A673 (cell line): ENCODE results near the gene CLDN5. TPM values are rescaled to one million over a fixed set of nuclear protein-coding genes. Genes with fewer than 3 reads are reported as not detected.

Experiments
- BruUV-seq: library from RNA; stranded (reverse); fragments of 400-500 nt; replicated peaks from 2 replicates; lab custom pipeline; 2021; lab: Mats Ljungman, UMichigan
- CTCF ChIA-PET: fragments of 300-600 bp; sonication (Branson Sonifier 250); formaldehyde crosslinking; loops from one replicate; lab custom pipeline; 2022; ENCODE audit warnings: antibody characterized with exemption; lab: Charles Lee
- POLR2A ChIA-PET: fragments of 300-600 bp; sonication (Branson Sonifier 250); formaldehyde crosslinking; loops from one replicate; lab custom pipeline; 2022; ENCODE audit warnings: antibody characterized with exemption; ENCODE audit not compliant: low non-redundant PET; lab: Charles Lee
- DNase-seq: peaks from one replicate; pipeline ENCODE4 v3.0.0-alpha.2; 2015; ENCODE audit warnings: low spot score
- H3K27ac ChIP-seq: fragments of 200-600 bp; sonication (generic); 2 replicates; pipeline ENCODE4 v1.5.1; 2016; ENCODE audit warnings: mixed run types, low read depth, mild to moderate bottlenecking, mixed read lengths, antibody characterized with exemption, low read length; ENCODE audit not compliant: poor library complexity, severe bottlenecking
- H3K27me3 ChIP-seq: fragments of 200-600 bp; sonication (generic); replicated peaks from 2 replicates; pipeline ENCODE4 v1.6.1; 2017; ENCODE audit warnings: mixed run types, low read depth, mild to moderate bottlenecking, mixed read lengths, antibody characterized with exemption, low read length; ENCODE audit not compliant: insufficient read depth, poor library complexity
- H3K36me3 ChIP-seq: fragments of 200-600 bp; sonication (generic); 2 replicates; pipeline ENCODE4 v1.6.1; 2016; ENCODE audit warnings: mixed run types, mild to moderate bottlenecking, mixed read lengths, antibody characterized with exemption, low read length; ENCODE audit not compliant: insufficient read depth, poor library complexity, severe bottlenecking
- H3K4me1 ChIP-seq: fragments of 200-600 bp; sonication (generic); 2 replicates; pipeline ENCODE4 v1.6.1; 2017; ENCODE audit warnings: mixed run types, mild to moderate bottlenecking, mixed read lengths, antibody characterized with exemption, low read length; ENCODE audit not compliant: insufficient read depth, poor library complexity, severe bottlenecking
- H3K4me3 ChIP-seq: fragments of 200-600 bp; sonication (generic); 2 replicates; pipeline ENCODE4 v1.5.1; 2016; ENCODE audit warnings: low read depth, mixed run types, mild to moderate bottlenecking, mixed read lengths, low read length; ENCODE audit not compliant: poor library complexity, severe bottlenecking
- H3K9me3 ChIP-seq: fragments of 200-600 bp; sonication (generic); 2 replicates; pipeline ENCODE4 v1.6.1; 2016; ENCODE audit warnings: mixed run types, low read depth, mild to moderate bottlenecking, mixed read lengths, antibody characterized with exemption, low read length; ENCODE audit not compliant: poor library complexity, severe bottlenecking
- CTCF ChIP-seq: fragments of 300-800, 200-600 bp; sonication (generic); conservative IDR thresholded peaks from 2 replicates; pipeline ENCODE4 v1.5.1; 2017; ENCODE audit warnings: low read depth, mild to moderate bottlenecking, antibody characterized with exemption, low read length, moderate library complexity, mixed read lengths
- EZH2 ChIP-seq: fragments of 200-600 bp; sonication (generic); IDR thresholded peaks from 2 replicates; pipeline ENCODE4 v1.6.1; 2017; ENCODE audit warnings: borderline replicate concordance, low read depth, mild to moderate bottlenecking, mixed read lengths, antibody characterized with exemption, low read length; ENCODE audit not compliant: poor library complexity, severe bottlenecking
- intact Hi-C: fragments of 100-400 bp; cut with micrococcal nuclease; formaldehyde crosslinking; loops from one replicate; pipeline ENCODE4 v1.10.0; 2022; ENCODE audit not compliant: unreplicated experiment
- total RNA-seq: library from RNA; stranded (reverse); gene quantifications from 2 replicates; pipeline ENCODE4 v1.2.3, GENCODE V29; 2021

The CLDN5 gene
- total RNA-seq, 1 experiment from 2014 or later: 0.21 TPM

GRCh38 chr22:19513823-19514222 lies 10.4 kb downstream of the CLDN5 start:
- no peak overlapping the region for H3K4me3 ChIP-seq
- BruUV-seq: no TSS peak
- TF ChIP-seq CTCF (no peak), EZH2 (no peak)
- no peaks in the 10 kb centered on the region for H3K4me1 ChIP-seq
- POLR2A ChIA-PET: no interaction called here
- CTCF ChIA-PET: no interaction called here
- intact Hi-C loops: no loop called here
- H3K27ac ChIP-seq: no peak overlapping the region
- H3K36me3 ChIP-seq: peaks cover 61% of the 10 kb centered on the region
- H3K9me3 ChIP-seq: no peaks in the 10 kb centered on the region
- H3K27me3 ChIP-seq: no peaks in the 10 kb centered on the region
- DNase-seq: no peak

DNA sequence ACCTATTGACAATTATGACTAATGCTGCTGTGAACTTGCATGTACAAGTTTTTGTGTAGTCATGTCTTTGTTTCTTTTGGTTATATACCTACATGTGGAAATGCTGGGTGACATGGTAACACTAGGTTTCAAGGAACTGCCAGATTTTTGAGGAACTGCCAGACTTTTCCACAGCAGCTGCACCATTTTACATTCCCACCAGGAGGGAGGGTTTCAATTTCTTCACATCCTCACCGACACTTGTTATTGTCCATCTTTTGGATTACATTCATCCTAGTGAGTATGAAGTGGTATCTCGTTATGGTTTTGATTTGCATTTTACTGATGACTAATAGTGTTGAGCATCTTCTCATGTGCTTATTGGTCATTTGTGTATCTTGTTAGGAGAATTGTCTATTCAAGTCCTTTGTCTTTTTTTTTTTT lies 13.3 kb downstream of the CLDN5 start:
- H3K36me3 ChIP-seq: peaks cover 56% of the 10 kb centered on the region
- TF ChIP-seq EZH2 (no peak), CTCF (no peak)
- no peak overlapping the region for H3K4me3 ChIP-seq
- ChIA-PET POLR2A (no interaction called here), CTCF (interaction anchor here (0.7 kb wide), 1 partner anchor 11 kb away, joined by 5 read pairs; no protein-coding TSS in a partner anchor)
- no peak for DNase-seq
- intact Hi-C loops: no loop called here
- no peaks in the 10 kb centered on the region for H3K4me1 ChIP-seq
- BruUV-seq: no TSS peak
- no peaks in the 10 kb centered on the region for H3K9me3 ChIP-seq
- H3K27ac ChIP-seq: no peak overlapping the region
- H3K27me3 ChIP-seq: no peaks in the 10 kb centered on the region

DNA sequence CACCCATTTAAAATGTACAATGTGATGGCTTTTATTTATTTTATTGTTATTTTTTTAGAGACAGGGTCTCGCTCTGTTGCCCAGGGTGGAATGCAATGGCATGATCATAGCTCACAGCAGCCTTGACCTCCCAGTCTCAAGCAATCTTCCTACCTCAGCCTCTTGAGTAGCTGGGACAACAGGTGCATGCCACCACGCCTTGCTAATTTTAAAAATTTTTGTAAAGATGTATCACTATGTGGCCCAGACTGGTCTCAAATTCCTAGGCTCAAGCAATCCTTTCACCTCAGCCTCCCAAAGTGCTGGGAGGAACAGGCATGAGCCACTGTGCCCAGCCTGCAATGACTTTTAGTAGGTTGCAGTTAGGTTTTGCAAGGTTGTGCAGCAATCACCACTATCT lies 14.3 kb downstream of the CLDN5 start:
- intact Hi-C loops: no loop called here
- peaks cover 47% of the 10 kb centered on the region for H3K36me3 ChIP-seq
- ChIA-PET CTCF (no interaction called here), POLR2A (no interaction called here)
- BruUV-seq: no TSS peak
- DNase-seq: no peak
- TF ChIP-seq EZH2 (no peak), CTCF (no peak)
- H3K27me3 ChIP-seq: no peaks in the 10 kb centered on the region
- H3K4me1 ChIP-seq: no peaks in the 10 kb centered on the region
- H3K4me3 ChIP-seq: no peak overlapping the region
- H3K9me3 ChIP-seq: no peaks in the 10 kb centered on the region
- no peak overlapping the region for H3K27ac ChIP-seq
